ENCODE measurements around the gene CAPN5. TPM values are rescaled to one million over a fixed set of nuclear protein-coding genes. Genes with fewer than 3 reads are reported as not detected.

The CAPN5 gene
- total and polyA plus RNA-seq, 2 of the 8 experiments (the other 6 are each of a cell fraction or from before 2014, with no cell fraction given), result 21.5 to 22.4 TPM

- TF ChIP-seq CTCF (IDR thresholded peaks at IDR 0.05; ENCODE audit: control extremely low read depth in 1 of 3, insufficient read depth in 1 of 3, low read depth in 1 of 3, low read length in 3 of 3) (peak in 2 of 3 experiments; percentile 14 to 34; a peak in 1 of 4 replicates), CTBP2 (IDR thresholded peaks at IDR 0.05; ENCODE audit: borderline replicate concordance, insufficient read depth, insufficient read length, low read length) (no peak), RAD21 (IDR thresholded peaks at IDR 0.05 in 1 of 2, conservative IDR thresholded peaks at IDR 0.05 in 1 of 2; ENCODE audit: low read depth in 2 of 2, low read length in 2 of 2) (peak; percentile 25 to 31; a peak in 2 of 4 replicates), CEBPB (IDR thresholded peaks at IDR 0.05; ENCODE audit: low read depth, low read length) (no peak), EP300 (IDR thresholded peaks at IDR 0.05; ENCODE audit: borderline replicate concordance in 1 of 2, low read depth in 2 of 2, low read length in 2 of 2) (no peak), SP4 (IDR thresholded peaks at IDR 0.05; ENCODE audit: low read length) (no peak), CREB1 (IDR thresholded peaks at IDR 0.05) (no peak)
- TF ChIP-seq, protein P1, sequence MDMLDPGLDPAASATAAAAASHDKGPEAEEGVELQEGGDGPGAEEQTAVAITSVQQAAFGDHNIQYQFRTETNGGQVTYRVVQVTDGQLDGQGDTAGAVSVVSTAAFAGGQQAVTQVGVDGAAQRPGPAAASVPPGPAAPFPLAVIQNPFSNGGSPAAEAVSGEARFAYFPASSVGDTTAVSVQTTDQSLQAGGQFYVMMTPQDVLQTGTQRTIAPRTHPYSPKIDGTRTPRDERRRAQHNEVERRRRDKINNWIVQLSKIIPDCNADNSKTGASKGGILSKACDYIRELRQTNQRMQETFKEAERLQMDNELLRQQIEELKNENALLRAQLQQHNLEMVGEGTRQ (IDR thresholded peaks at IDR 0.05; ENCODE audit: low read length), result no peak
- H2BK12ac ChIP-seq (ENCODE audit: low read depth, low read length), result no peak overlapping the region
- DNase-seq (ENCODE audit: low read depth in 1 of 2, low spot score in 2 of 2) (no peak), FAIRE-seq (no peak)
- no peak overlapping the region for H4K8ac ChIP-seq (ENCODE audit: extremely low read depth, insufficient read depth, low read length)
- no peaks in the 10 kb centered on the region for H3K9me3 ChIP-seq (ENCODE audit: insufficient read depth in 2 of 2, low read depth in 1 of 2, low read length in 1 of 2)
- no peaks in the 10 kb centered on the region for H3K79me1 ChIP-seq (ENCODE audit: low read depth, low read length)
- H3K79me2 ChIP-seq (ENCODE audit: control insufficient read depth in 1 of 2, insufficient read depth in 2 of 2, low read length in 2 of 2), result no peaks in the 10 kb centered on the region
- no peak overlapping the region for H3K14ac ChIP-seq (ENCODE audit: insufficient read length)
- POLR2A ChIA-PET (ENCODE audit: partially characterized antibody), result interaction anchor here (1.1 to 1.5 kb wide), 2 partner anchors 9 to 10 kb away, joined by 4 to 5 read pairs; no protein-coding TSS in a partner anchor
- H3K4me3 ChIP-seq (ENCODE audit: extremely low read depth in 1 of 4, insufficient read depth in 2 of 4, low read depth in 3 of 4, low read length in 4 of 4), result no peak overlapping the region
- no peak overlapping the region for H3K9ac ChIP-seq (replicated peaks in 1 of 4; ENCODE audit: extremely low read depth in 1 of 4, low read depth in 3 of 4, low read length in 3 of 4)
- peaks cover 0 to 6% (median 0%) of the 10 kb centered on the region in 4 experiments; a peak in 4 of 7 replicates for H3K4me1 ChIP-seq (replicated peaks in 1 of 4; ENCODE audit: control insufficient read depth in 3 of 4, insufficient read depth in 4 of 4, low read length in 3 of 4)
- no peak overlapping the region for H2BK5ac ChIP-seq (ENCODE audit: low read depth, low read length)
- H4K20me1 ChIP-seq (replicated peaks in 1 of 2; ENCODE audit: control insufficient read depth in 1 of 2, insufficient read depth in 2 of 2, low read length in 2 of 2), result no peaks in the 10 kb centered on the region
- WGBS, 2 experiments (ENCODE audit: extremely low coverage in 1 of 2, insufficient coverage in 1 of 2, insufficient read length in 1 of 2, insufficient replicate concordance in 2 of 2, low coverage in 1 of 2, low lambda C conversion rate in 2 of 2, missing lambda C conversion rate in 1 of 2), result 81% methylated on average over 12 of the region's 12 CpGs; no CpG with 5 or more reads in 1 of the 2 experiments
- H3K27ac ChIP-seq (ENCODE audit: low read depth, low read length), result no peak overlapping the region
- CTCF ChIA-PET (ENCODE audit: partially characterized antibody), result interaction anchor here (1.0 to 3.1 kb wide), 10 partner anchors 9 to 307 kb away, joined by 3 to 14 read pairs (median 4); no protein-coding TSS in a partner anchor
- H3K36me3 ChIP-seq (ENCODE audit: control insufficient read depth in 2 of 4, insufficient read depth in 4 of 4, low read length in 3 of 4), result no peaks in the 10 kb centered on the region
- H3K23me2 ChIP-seq (ENCODE audit: low read depth, low read length), result no peaks in the 10 kb centered on the region
- H2BK120ac ChIP-seq (replicated peaks; ENCODE audit: low read depth, low read length), result no peak overlapping the region
- no peak overlapping the region for H4K5ac ChIP-seq (ENCODE audit: insufficient read length, low read depth, low read length)
- H3K56ac ChIP-seq (replicated peaks; ENCODE audit: insufficient read length, low read depth, low read length), result no peak overlapping the region
- 0 out of 2 replicates have a peak overlapping the region, but pooled peaks have one; percentile 30 for H2AK5ac ChIP-seq (ENCODE audit: low read depth, low read length)
- no peak overlapping the region for H3K4me2 ChIP-seq (ENCODE audit: insufficient read depth in 1 of 2, low read depth in 2 of 2, low read length in 2 of 2)
- no peak overlapping the region for H3K18ac ChIP-seq (ENCODE audit: extremely low read depth, low read length)
- 0 out of 2 replicates have a peak overlapping the region, but pooled peaks have one; percentile 34 for H2BK20ac ChIP-seq (ENCODE audit: low read length)
- H4K91ac ChIP-seq (replicated peaks; ENCODE audit: insufficient read length, low read length), result no peak overlapping the region
- H3K27me3 ChIP-seq (replicated peaks in 1 of 4; ENCODE audit: control insufficient read depth in 3 of 4, extremely low read depth in 1 of 4, insufficient read depth in 3 of 4, low read length in 3 of 4), result 0 out of 7 replicates have a peak, but pooled peaks cover 0 to 2% (median 0%) of the 10 kb centered on the region in 4 experiments
- no peak overlapping the region for H3K4ac ChIP-seq (replicated peaks; ENCODE audit: insufficient read length, low read depth, low read length)
- peak overlapping the region; percentile 27; the same call in 1 of the 2 replicates for H2AFZ ChIP-seq (ENCODE audit: low read length)
- H3K23ac ChIP-seq (ENCODE audit: insufficient read length), result no peak overlapping the region
- no peak overlapping the region for H2BK15ac ChIP-seq (ENCODE audit: low read length)
Observed at GRCh38 chr11:77030834-77031414, 35.8 kb upstream of the CAPN5 start.
